ENCODE measurements around the gene MITF. TPM values are rescaled to one million over a fixed set of nuclear protein-coding genes. Genes with fewer than 3 reads are reported as not detected.
A peak's percentile ranks its signal among the peaks of the same experiment; 100 is the strongest.

The MITF gene
- total and polyA plus RNA-seq, 2 of the 4 experiments (the other 2 are of a cell fraction) = 6.5 to 16.7 TPM

DNA sequence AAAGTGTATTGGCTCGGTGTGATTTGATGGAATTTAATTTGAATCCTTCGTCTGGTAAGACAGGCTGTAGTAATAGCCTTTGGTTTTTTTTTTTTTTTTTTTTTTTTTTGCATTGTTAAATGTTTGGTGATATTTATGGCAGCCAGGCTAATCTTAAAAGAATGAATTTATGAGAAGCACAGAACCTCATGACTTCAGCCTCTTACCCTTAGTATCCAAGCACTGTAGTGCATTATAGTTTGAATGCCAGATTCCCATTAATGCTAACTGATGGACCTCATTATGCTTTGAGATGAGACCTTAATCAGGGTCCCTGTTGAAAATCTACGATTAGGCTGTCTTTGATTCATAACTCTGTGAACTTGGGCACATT is 149.7 kb downstream of the MITF start:
- Histone ChIP-seq H2AK9ac (replicated peaks; ENCODE audit: low read depth, low read length, poor library complexity) (no peak overlapping the region), H4K5ac (ENCODE audit: low read depth, low read length) (peak overlapping the region; percentile 87; the same call in 1 of the 2 replicates), H2BK15ac (ENCODE audit: low read depth, low read length) (peak overlapping the region; percentile 16; the same call in 1 of the 3 replicates), H3K56ac (ENCODE audit: extremely low read depth, insufficient read depth, low read length) (no peak overlapping the region), H3K79me1 (ENCODE audit: low read depth in 1 of 2, low read length in 2 of 2) (peaks cover 15 to 22% of the 10 kb centered on the region in 2 experiments; a peak in 3 of 4 replicates), H2AFZ (replicated peaks; ENCODE audit: low read length, poor library complexity) (no peak overlapping the region), H3K27ac (ENCODE audit: insufficient read depth, low read length) (no peak overlapping the region), H2BK5ac (ENCODE audit: low read depth, low read length, poor library complexity, severe bottlenecking) (peak overlapping the region; percentile 4), H3K14ac (replicated peaks; ENCODE audit: low read depth, low read length) (no peak overlapping the region), H2AK5ac (ENCODE audit: low read depth, low read length) (no peak overlapping the region), H3K18ac (ENCODE audit: low read depth, low read length) (peak overlapping the region; percentile 80; the same call in 1 of the 2 replicates), H3K27me3 (ENCODE audit: control insufficient read depth, insufficient read depth, low read length) (no peaks in the 10 kb centered on the region), H4K8ac (ENCODE audit: low read depth in 2 of 2, low read length in 2 of 2) (peak overlapping the region; percentile 16 to 42; a peak in 2 of 4 replicates), H2BK20ac (ENCODE audit: low read depth, low read length) (no peak overlapping the region), H3K9me3 (ENCODE audit: control insufficient read depth, insufficient read depth, low read length) (no peaks in the 10 kb centered on the region), H4K20me1 (ENCODE audit: insufficient read depth, low read length) (no peaks in the 10 kb centered on the region), H3K9me1 (ENCODE audit: insufficient read depth, low read length) (0 out of 2 replicates have a peak, but pooled peaks cover 2% of the 10 kb centered on the region), H3K4me2 (ENCODE audit: low read depth, low read length) (no peak overlapping the region), H3K9ac (ENCODE audit: low read depth, low read length) (no peak overlapping the region), H4K91ac (ENCODE audit: insufficient read depth, low read depth, low read length) (0 out of 2 replicates have a peak overlapping the region, but pooled peaks have one; percentile 0), H3K4me1 (ENCODE audit: control insufficient read depth, insufficient read depth, low read length) (peaks cover 8% of the 10 kb centered on the region), H2BK120ac (ENCODE audit: low read depth, low read length) (no peak overlapping the region), H3K4ac (ENCODE audit: low read depth, low read length) (no peak overlapping the region), H3K23ac (ENCODE audit: low read depth, low read length) (no peak overlapping the region), H3K4me3 (ENCODE audit: insufficient read depth, low read depth, low read length) (no peak overlapping the region), H3K36me3 (ENCODE audit: control insufficient read depth, insufficient read depth, low read length) (peaks cover 8% of the 10 kb centered on the region)
- dilution Hi-C loops (cut with HindIII; ENCODE audit: low sequenced_read_pairs, unreplicated experiment) (no loop called here), intact Hi-C loops (cut with micrococcal nuclease) (no loop called here), in situ Hi-C loops (cut with MboI; ENCODE audit: low sequenced_read_pairs) (no loop called here)
- no peak for DNase-seq
- no peak for ATAC-seq (ENCODE audit: low read depth)
- no peak for TF ChIP-seq MXI1 (IDR thresholded peaks at IDR 0.05; ENCODE audit: borderline replicate concordance, low read depth, low read length)
- TF ChIP-seq, protein P1, sequence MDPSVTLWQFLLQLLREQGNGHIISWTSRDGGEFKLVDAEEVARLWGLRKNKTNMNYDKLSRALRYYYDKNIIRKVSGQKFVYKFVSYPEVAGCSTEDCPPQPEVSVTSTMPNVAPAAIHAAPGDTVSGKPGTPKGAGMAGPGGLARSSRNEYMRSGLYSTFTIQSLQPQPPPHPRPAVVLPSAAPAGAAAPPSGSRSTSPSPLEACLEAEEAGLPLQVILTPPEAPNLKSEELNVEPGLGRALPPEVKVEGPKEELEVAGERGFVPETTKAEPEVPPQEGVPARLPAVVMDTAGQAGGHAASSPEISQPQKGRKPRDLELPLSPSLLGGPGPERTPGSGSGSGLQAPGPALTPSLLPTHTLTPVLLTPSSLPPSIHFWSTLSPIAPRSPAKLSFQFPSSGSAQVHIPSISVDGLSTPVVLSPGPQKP (IDR thresholded peaks at IDR 0.05; ENCODE audit: borderline replicate concordance, low read depth, low read length) = no peak
- no peak for TF ChIP-seq RAD21 (IDR thresholded peaks at IDR 0.05; ENCODE audit: low read length)
- TF ChIP-seq, protein P2, sequence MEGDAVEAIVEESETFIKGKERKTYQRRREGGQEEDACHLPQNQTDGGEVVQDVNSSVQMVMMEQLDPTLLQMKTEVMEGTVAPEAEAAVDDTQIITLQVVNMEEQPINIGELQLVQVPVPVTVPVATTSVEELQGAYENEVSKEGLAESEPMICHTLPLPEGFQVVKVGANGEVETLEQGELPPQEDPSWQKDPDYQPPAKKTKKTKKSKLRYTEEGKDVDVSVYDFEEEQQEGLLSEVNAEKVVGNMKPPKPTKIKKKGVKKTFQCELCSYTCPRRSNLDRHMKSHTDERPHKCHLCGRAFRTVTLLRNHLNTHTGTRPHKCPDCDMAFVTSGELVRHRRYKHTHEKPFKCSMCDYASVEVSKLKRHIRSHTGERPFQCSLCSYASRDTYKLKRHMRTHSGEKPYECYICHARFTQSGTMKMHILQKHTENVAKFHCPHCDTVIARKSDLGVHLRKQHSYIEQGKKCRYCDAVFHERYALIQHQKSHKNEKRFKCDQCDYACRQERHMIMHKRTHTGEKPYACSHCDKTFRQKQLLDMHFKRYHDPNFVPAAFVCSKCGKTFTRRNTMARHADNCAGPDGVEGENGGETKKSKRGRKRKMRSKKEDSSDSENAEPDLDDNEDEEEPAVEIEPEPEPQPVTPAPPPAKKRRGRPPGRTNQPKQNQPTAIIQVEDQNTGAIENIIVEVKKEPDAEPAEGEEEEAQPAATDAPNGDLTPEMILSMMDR (conservative IDR thresholded peaks at IDR 0.05; ENCODE audit: low read depth, low read length) = no peak
- CTCF ChIA-PET = no interaction called here
- POLR2A ChIA-PET (ENCODE audit: unreplicated experiment) = no interaction called here
- no CpG with 5 or more reads among the region's 3 CpGs for WGBS, 2 experiments (ENCODE audit: extremely low coverage in 2 of 2, insufficient read length in 1 of 2)
- BruUV-seq (replicated peaks) = no TSS peak

Measured in IMR-90 (cell line).